Heart left ventricle (tissue), 13 donors: Measurements from ENCODE around the gene OLFM1.

Experiments used
- CTCF ChIP-seq, 12 donors: fragments of 200-600 bp; sonication (generic) in 4 of 12; IDR thresholded peaks; one replicate each; pipeline versions ENCODE4 v1.5.0 to v1.8.0; 2018 to 2022; ENCODE audit warnings: antibody characterized with exemption in 12 of 12, mild to moderate bottlenecking in 5 of 12
- POLR2A ChIP-seq, 2 donors: fragments of 450-650 bp; IDR thresholded peaks; one replicate each; pipeline ENCODE4 v1.6.1; 2017; ENCODE audit warnings: antibody characterized with exemption in 2 of 2, mild to moderate bottlenecking in 2 of 2, moderate library complexity in 2 of 2
- donor health status: ischemic (EF 13 %, LVEDD 7.1; RV severe dilation, severe dysfunction).
- donor health status: DM: no; HTN: yes; CAD: no.
- donor health status: DM: no; HTN: no; CAD: no.
- donor health status: ischemic (EF 25% LVEDD 6.9; RV normal size, moderate dysfunction).
- donor health status: ischemic (EF 25% LVEDD 5.7; RV mildly dilated, moderate dysfunction).
- donor health status: ischemic (EF 35%, LVEDD 5.7; RV mildly dilated, moderate dysfunction).
- donor health status: nonischemic (EF 11% LVEDD 7.7; RV severe dilation, severe dysfunction).
- donor health status: DM: yes; HTN: yes; CAD: no.
- donor health status: PGD.
- donor health status: ischemic (EF 29% LVEDD 5.4; RV normal size, mild dysfunction).
- donor health status: nonischemic (EF 23%, LVEDD 6.1; RV moderate dilation, normal function).

DNA sequence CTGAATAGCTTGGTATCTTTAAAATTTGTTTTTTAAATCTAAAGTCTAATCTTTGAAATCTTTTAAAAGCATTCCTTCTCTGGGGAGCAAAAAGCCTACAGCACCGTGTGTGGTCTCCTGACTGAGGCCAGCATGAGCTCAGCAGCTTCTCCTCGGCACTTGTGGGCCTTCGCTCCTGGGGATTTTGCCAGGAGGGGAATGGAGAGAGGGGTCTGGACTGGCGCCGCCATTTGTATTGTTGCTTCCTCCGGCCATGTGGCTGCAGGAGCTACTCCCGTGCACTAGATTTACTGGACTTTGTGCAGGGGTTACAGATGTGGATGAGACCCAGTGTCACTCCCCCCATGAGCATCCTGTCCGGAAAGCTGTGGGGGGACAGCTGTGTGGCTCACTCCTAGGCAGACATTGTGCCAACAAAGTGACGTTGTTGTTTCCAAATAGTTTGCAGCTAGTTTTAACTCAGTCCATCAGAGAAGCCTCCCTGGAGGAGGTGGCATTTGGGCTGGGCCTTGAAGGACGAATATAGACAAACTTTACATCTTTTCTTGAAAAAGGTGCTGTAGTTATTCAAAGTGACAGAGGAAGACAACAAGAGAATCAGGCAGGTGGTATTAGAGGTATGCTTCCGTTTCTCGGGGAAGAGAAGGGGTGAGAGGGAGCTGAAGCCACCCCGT is 6.6 kb downstream of the OLFM1 start:
- no peak for TF ChIP-seq POLR2A (IDR thresholded peaks at IDR 0.05)
- no peak for TF ChIP-seq CTCF (IDR thresholded peaks at IDR 0.05)
